Breast epithelium (tissue), 3 donors: Measurements from ENCODE around the gene PPP4R1.

Experiments used
- CTCF ChIP-seq, 3 donors: fragments of 450-650 bp; IDR thresholded peaks; one replicate each; pipeline ENCODE4 v1.5.1; 2016 to 2017; ENCODE audit warnings: antibody characterized with exemption in 3 of 3, mild to moderate bottlenecking in 3 of 3, moderate library complexity in 3 of 3
- POLR2AphosphoS5 ChIP-seq, 3 donors: sonication (generic); formaldehyde crosslinking; IDR thresholded peaks; one replicate each; pipeline ENCODE4 v1.6.1; 2017; ENCODE audit warnings: antibody characterized with exemption in 3 of 3

GRCh38 chr18:9663377-9663776, 49.0 kb upstream of the PPP4R1 start:
- TF ChIP-seq CTCF (IDR thresholded peaks at IDR 0.05): no peak
- no peak for TF ChIP-seq POLR2AphosphoS5 (IDR thresholded peaks at IDR 0.05)
